Muscle layer of colon (tissue), 2 donors: ENCODE data around the gene PRR19.
A peak's percentile ranks its signal among the peaks of the same experiment; 100 is the strongest.
"Not testable (repeated sequence)": the region's sequence is repeated elsewhere in the genome, so short reads cannot be mapped to it uniquely, and the experiment has no call there.

Experiments
- H3K27ac ChIP-seq: one replicate; pipeline ENCODE4 v1.7.0; 2013; ENCODE audit warnings: low read depth, mild to moderate bottlenecking, low read length, moderate library complexity
- H3K27me3 ChIP-seq, 2 donors: one replicate each; pipeline ENCODE4 v1.7.0; 2013; ENCODE audit warnings: low read length in 2 of 2, mild to moderate bottlenecking in 2 of 2; ENCODE audit not compliant: insufficient read depth in 2 of 2, control insufficient read depth in 1 of 2
- H3K36me3 ChIP-seq: one replicate; pipeline ENCODE4 v1.7.0; 2013; ENCODE audit warnings: mild to moderate bottlenecking, low read length; ENCODE audit not compliant: insufficient read depth
- H3K4me1 ChIP-seq: one replicate; pipeline ENCODE4 v1.7.0; 2013; ENCODE audit warnings: mild to moderate bottlenecking, low read length; ENCODE audit not compliant: insufficient read depth
- H3K4me3 ChIP-seq, 2 donors: one replicate each; pipeline ENCODE4 v1.7.0; 2013; ENCODE audit warnings: low read length in 2 of 2, low read depth in 1 of 2, mild to moderate bottlenecking in 1 of 2, moderate library complexity in 1 of 2
- H3K9ac ChIP-seq: one replicate; pipeline ENCODE4 v1.7.0; 2013; ENCODE audit warnings: low read length
- H3K9me3 ChIP-seq: one replicate; pipeline ENCODE4 v1.7.0; 2013; ENCODE audit warnings: mild to moderate bottlenecking, low read length
- donor health status: abdominal sarcoma.
- donor health status: Adenocarcinoma of cecum.

The PRR19 gene

GRCh38 chr19:42301646-42302203 lies at the start of gene PRR19:
TSS of gene PRR19 (plus strand) at chr19:42302132. CDS start at chr19:42309585, 7,453 bp downstream.
- Histone ChIP-seq H3K36me3 (no peaks in the 10 kb centered on the region), H3K4me1 (peaks cover 16% of the 10 kb centered on the region), H3K9me3 (no peaks in the 10 kb centered on the region), H3K27ac (peak within 1 kb of the TSS; percentile 54), H3K27me3 (no peaks in the 10 kb centered on the region), H3K9ac (no peak within 1 kb of the TSS), H3K4me3 (peak within 1 kb of the TSS; percentile 44 to 67)

GRCh38 chr19:42252365-42253244 lies 49.3 kb upstream of the PRR19 start:
- Histone ChIP-seq H3K4me1 (peaks cover 41% of the 10 kb centered on the region), H3K9ac (peak overlapping the region; percentile 47), H3K9me3 (no peaks in the 10 kb centered on the region), H3K36me3 (peaks cover 6% of the 10 kb centered on the region), H3K27ac (peak overlapping the region; percentile 99), H3K27me3 (no peaks in the 10 kb centered on the region), H3K4me3 (peak overlapping the region; percentile 55 to 58)

GRCh38 chr19:42253245-42254088 lies 48.5 kb upstream of the PRR19 start:
- Histone ChIP-seq H3K27ac (peak overlapping the region; percentile 99), H3K27me3 (no peaks in the 10 kb centered on the region), H3K4me1 (peaks cover 41% of the 10 kb centered on the region), H3K36me3 (peaks cover 6% of the 10 kb centered on the region), H3K9ac (peak overlapping the region; percentile 47), H3K4me3 (peak overlapping the region; percentile 55 to 75), H3K9me3 (no peaks in the 10 kb centered on the region)

- Histone ChIP-seq H3K4me1 (peaks cover 41% of the 10 kb centered on the region), H3K9me3 (no peaks in the 10 kb centered on the region), H3K27ac (peak overlapping the region; percentile 70), H3K9ac (peak overlapping the region; percentile 92), H3K27me3 (no peaks in the 10 kb centered on the region), H3K4me3 (peak overlapping the region; percentile 53 to 75), H3K36me3 (peaks cover 6% of the 10 kb centered on the region)
Observed at GRCh38 chr19:42254089-42254849, 47.7 kb upstream of the PRR19 start.

- H3K9me3 ChIP-seq = no peaks in the 10 kb centered on the region
- peak within 1 kb of the TSS; percentile 92 for H3K9ac ChIP-seq
- peak within 1 kb of the TSS; percentile 99 for H3K27ac ChIP-seq
- peaks cover 1% of the 10 kb centered on the region for H3K36me3 ChIP-seq
- H3K27me3 ChIP-seq = no peaks in the 10 kb centered on the region
- H3K4me3 ChIP-seq = peak within 1 kb of the TSS; percentile 77 to 80
- H3K4me1 ChIP-seq = peaks cover 34% of the 10 kb centered on the region
Observed at GRCh38 chr19:42254850-42255765, 46.8 kb upstream of the PRR19 start, which contains the start of gene ERF. TSS of gene ERF (minus strand) at chr19:42255128. CDS start at chr19:42254999, 129 bp downstream.

GRCh38 chr19:42255766-42256745 lies 45.9 kb upstream of the PRR19 start:
- H3K36me3 ChIP-seq = no peaks in the 10 kb centered on the region
- no peaks in the 10 kb centered on the region for H3K27me3 ChIP-seq
- H3K4me1 ChIP-seq = peaks cover 25% of the 10 kb centered on the region
- peak overlapping the region; percentile 99 for H3K27ac ChIP-seq
- H3K4me3 ChIP-seq = peak overlapping the region; percentile 77 to 80
- peak overlapping the region; percentile 86 for H3K9ac ChIP-seq
- H3K9me3 ChIP-seq = no peaks in the 10 kb centered on the region

GRCh38 chr19:42257842-42258241 lies 44.1 kb upstream of the PRR19 start:
- H3K27me3 ChIP-seq, H3K9me3 ChIP-seq, H3K4me3 ChIP-seq, H3K4me1 ChIP-seq, H3K27ac ChIP-seq, H3K9ac ChIP-seq, H3K36me3 ChIP-seq: not testable (repeated sequence)

GRCh38 chr19:42261763-42262162 lies 40.2 kb upstream of the PRR19 start:
- no peak overlapping the region for H3K27ac ChIP-seq
- no peak overlapping the region for H3K4me3 ChIP-seq
- no peaks in the 10 kb centered on the region for H3K36me3 ChIP-seq
- H3K9ac ChIP-seq = no peak overlapping the region
- H3K4me1 ChIP-seq = peaks cover under 1% of the 10 kb centered on the region
- H3K9me3 ChIP-seq = no peaks in the 10 kb centered on the region
- no peaks in the 10 kb centered on the region for H3K27me3 ChIP-seq

- H3K9ac ChIP-seq, H3K27ac ChIP-seq, H3K4me3 ChIP-seq, H3K27me3 ChIP-seq, H3K36me3 ChIP-seq, H3K9me3 ChIP-seq: not testable (repeated sequence)
- H3K4me1 ChIP-seq = peaks cover 20% of the 10 kb centered on the region
Observed at GRCh38 chr19:42266105-42266504, 35.8 kb upstream of the PRR19 start.
